GM19438 (cell line): ENCODE results near the gene E2F3.

Experiments used
- ATAC-seq: cut with Tn5 transposase; IDR thresholded peaks from one replicate; pipeline ENCODE4 v1.9.1; 2021; ENCODE audit warnings: low read depth; ENCODE audit not compliant: unreplicated experiment

The E2F3 gene

GRCh38 chr6:20401205-20402091, at the start of gene E2F3:
E2F3 (plus strand) TSS chr6:20401879; CDS start chr6:20402233, 354 bp downstream.
- peak; percentile 82 for ATAC-seq

- no peak for ATAC-seq
Observed at GRCh38 chr6:20352346-20352745, 49.3 kb upstream of the E2F3 start.

GRCh38 chr6:20353134-20353533, 48.5 kb upstream of the E2F3 start:
- ATAC-seq = no peak

- ATAC-seq = no peak
Observed at GRCh38 chr6:20354366-20354765, 47.3 kb upstream of the E2F3 start.

GRCh38 chr6:20360471-20361119, 41.1 kb upstream of the E2F3 start:
- ATAC-seq = no peak

GRCh38 chr6:20362623-20363022, 39.1 kb upstream of the E2F3 start:
- ATAC-seq = no peak

GRCh38 chr6:20364327-20364726, 37.4 kb upstream of the E2F3 start:
- no peak for ATAC-seq

- ATAC-seq = no peak
Observed at GRCh38 chr6:20365456-20365855, 36.2 kb upstream of the E2F3 start.

- no peak for ATAC-seq
Observed at GRCh38 chr6:20366082-20366830, 35.4 kb upstream of the E2F3 start.

GRCh38 chr6:20367743-20368485, 33.8 kb upstream of the E2F3 start:
- no peak for ATAC-seq

- no peak for ATAC-seq
Observed at GRCh38 chr6:20370393-20370792, 31.3 kb upstream of the E2F3 start.

- no peak for ATAC-seq
Observed at GRCh38 chr6:20370801-20371200, 30.9 kb upstream of the E2F3 start.

- ATAC-seq = no peak
Observed at GRCh38 chr6:20375436-20375835, 26.2 kb upstream of the E2F3 start.

- no peak for ATAC-seq
Observed at GRCh38 chr6:20377623-20378265, 23.9 kb upstream of the E2F3 start.

GRCh38 chr6:20379231-20379630, 22.4 kb upstream of the E2F3 start:
- ATAC-seq = no peak

GRCh38 chr6:20386218-20386617, 15.5 kb upstream of the E2F3 start:
- ATAC-seq = no peak

- ATAC-seq = no peak
Observed at GRCh38 chr6:20389066-20389465, 12.6 kb upstream of the E2F3 start.

- no peak for ATAC-seq
Observed at GRCh38 chr6:20393297-20393696, 8.4 kb upstream of the E2F3 start.

- no peak for ATAC-seq
Observed at GRCh38 chr6:20399518-20399917, 2.2 kb upstream of the E2F3 start.
